H1 (cell line): ENCODE data around the gene MYH10. TPM values are rescaled to one million over a fixed set of nuclear protein-coding genes. Genes with fewer than 3 reads are reported as not detected.

ENCODE experiments used
- CTCF ChIA-PET: fragments of 300-600 bp; sonication (Branson Sonifier 250); formaldehyde crosslinking; loops from one replicate; lab custom pipeline; 2021; ENCODE audit not compliant: partially characterized antibody; lab: Charles Lee
- POLR2A ChIA-PET: fragments of 300-600 bp; sonication (Branson Sonifier 250); formaldehyde crosslinking; loops from one replicate; lab custom pipeline; 2021; ENCODE audit warnings: inconsistent platforms; ENCODE audit not compliant: partially characterized antibody; lab: Charles Lee
- DNase-seq, 2 experiments: peaks; one replicate each; pipeline versions ENCODE4 v3.0.0 to v3.0.0-alpha.2; 2010 to 2022; ENCODE audit warnings: low spot score in 2 of 2, low read depth in 1 of 2, mixed read lengths in 1 of 2
- FAIRE-seq: peaks from 2 replicates; lab custom pipeline; 2011; peaks lifted over from hg19 to GRCh38; lab: Jason Lieb, UNC
- H2AFZ ChIP-seq: 2 replicates; pipeline ENCODE4 v1.8.1; 2012; ENCODE audit warnings: low read length, inconsistent platforms
- H2AK5ac ChIP-seq: 2 replicates; pipeline ENCODE4 v1.6.1; 2013; ENCODE audit warnings: low read depth, low read length
- H2BK120ac ChIP-seq: replicated peaks from 2 replicates; pipeline ENCODE3; 2013; ENCODE audit warnings: low read depth, low read length, inconsistent platforms
- H2BK12ac ChIP-seq: 2 replicates; pipeline ENCODE4 v1.6.1; 2013; ENCODE audit warnings: low read depth, low read length
- H2BK15ac ChIP-seq: 2 replicates; pipeline ENCODE4 v1.6.1; 2013; ENCODE audit warnings: low read length
- H2BK20ac ChIP-seq: 2 replicates; pipeline ENCODE4 v1.6.1; 2013; ENCODE audit warnings: low read length
- H2BK5ac ChIP-seq: 2 replicates; pipeline ENCODE4 v1.6.1; 2013; ENCODE audit warnings: low read depth, low read length
- H3K14ac ChIP-seq: 2 replicates; pipeline ENCODE4 v1.6.1; 2013; ENCODE audit warnings: inconsistent platforms; ENCODE audit not compliant: insufficient read length
- H3K18ac ChIP-seq: 2 replicates; pipeline ENCODE4 v1.6.1; 2013; ENCODE audit warnings: low read length; ENCODE audit errors: extremely low read depth
- H3K23ac ChIP-seq: 2 replicates; pipeline ENCODE4 v1.6.1; 2013; ENCODE audit warnings: inconsistent platforms; ENCODE audit not compliant: insufficient read length
- H3K23me2 ChIP-seq: 2 replicates; pipeline ENCODE4 v1.6.1; 2013; ENCODE audit warnings: low read depth, low read length
- H3K27ac ChIP-seq: 2 replicates; pipeline ENCODE4 v1.6.1; 2011; ENCODE audit warnings: low read depth, low read length, inconsistent platforms
- H3K27me3 ChIP-seq, 4 experiments: replicated peaks in 1 of 4; 1 replicate in 1 of 4; 2 replicates in 3 of 4; pipeline versions ENCODE4 v1.6.1 to v1.8.1; 2011 to 2013; ENCODE audit warnings: low read length in 3 of 4, mild to moderate bottlenecking in 3 of 4, inconsistent platforms in 2 of 4, mixed read lengths in 2 of 4, moderate library complexity in 1 of 4; ENCODE audit not compliant: control insufficient read depth in 3 of 4, insufficient read depth in 3 of 4; ENCODE audit errors: extremely low read depth in 1 of 4
- H3K36me3 ChIP-seq, 4 experiments: 2 replicates each; pipeline versions ENCODE4 v1.6.1 to v1.8.1; 2011 to 2013; ENCODE audit warnings: mild to moderate bottlenecking in 4 of 4, low read length in 3 of 4, moderate library complexity in 2 of 4, control low read depth in 1 of 4, inconsistent platforms in 1 of 4; ENCODE audit not compliant: insufficient read depth in 4 of 4, control insufficient read depth in 2 of 4
- H3K4ac ChIP-seq: replicated peaks from 2 replicates; pipeline ENCODE3; 2013; ENCODE audit warnings: low read length, low read depth, mixed read lengths, inconsistent platforms; ENCODE audit not compliant: insufficient read length
- H3K4me1 ChIP-seq, 4 experiments: replicated peaks in 1 of 4; 1 replicate in 1 of 4; 2 replicates in 3 of 4; pipeline versions ENCODE4 v1.6.1 to v1.8.1; 2011 to 2013; ENCODE audit warnings: low read length in 3 of 4, inconsistent platforms in 2 of 4, mixed read lengths in 1 of 4; ENCODE audit not compliant: insufficient read depth in 4 of 4, control insufficient read depth in 3 of 4
- H3K4me2 ChIP-seq, 2 experiments: 2 replicates each; pipeline versions ENCODE4 v1.6.1 to v1.8.1; 2011 to 2013; ENCODE audit warnings: low read depth in 2 of 2, low read length in 2 of 2, control low read depth in 1 of 2, inconsistent platforms in 1 of 2, mild to moderate bottlenecking in 1 of 2; ENCODE audit not compliant: insufficient read depth in 1 of 2
- H3K4me3 ChIP-seq, 4 experiments: fragments of 200-600, 300-600 bp in 1 of 4; sonication (generic), shearing (Covaris generic), sonication (Bioruptor Twin) in 1 of 4; 2 replicates each; pipeline versions ENCODE4 v1.5.1 to v1.8.1; 2011 to 2016; ENCODE audit warnings: low read length in 4 of 4, low read depth in 3 of 4, control low read depth in 2 of 4, inconsistent platforms in 2 of 4, mild to moderate bottlenecking in 2 of 4, mixed read lengths in 1 of 4, moderate library complexity in 1 of 4; ENCODE audit not compliant: insufficient read depth in 2 of 4; ENCODE audit errors: extremely low read depth in 1 of 4
- H3K56ac ChIP-seq: replicated peaks from 2 replicates; pipeline ENCODE3; 2013; ENCODE audit warnings: low read depth, mild to moderate bottlenecking, mixed read lengths, low read length, inconsistent platforms; ENCODE audit not compliant: insufficient read length
- H3K79me1 ChIP-seq: 2 replicates; pipeline ENCODE4 v1.6.1; 2013; ENCODE audit warnings: low read depth, low read length, control low read depth
- H3K79me2 ChIP-seq, 2 experiments: 2 replicates each; pipeline versions ENCODE4 v1.6.1 to v1.8.1; 2012 to 2013; ENCODE audit warnings: low read length in 2 of 2, mild to moderate bottlenecking in 2 of 2, inconsistent platforms in 1 of 2; ENCODE audit not compliant: insufficient read depth in 2 of 2, control insufficient read depth in 1 of 2
- H3K9ac ChIP-seq, 4 experiments: replicated peaks in 1 of 4; 1 replicate in 1 of 4; 2 replicates in 3 of 4; pipeline versions ENCODE4 v1.6.1 to v1.8.1; 2011 to 2013; ENCODE audit warnings: low read depth in 3 of 4, low read length in 3 of 4, control low read depth in 2 of 4, mild to moderate bottlenecking in 2 of 4, moderate library complexity in 2 of 4, inconsistent platforms in 1 of 4; ENCODE audit errors: extremely low read depth in 1 of 4
- H3K9me3 ChIP-seq, 2 experiments: 2 replicates each; pipeline versions ENCODE4 v1.6.1 to v1.8.1; 2012 to 2013; ENCODE audit warnings: mild to moderate bottlenecking in 2 of 2, moderate library complexity in 2 of 2, control low read depth in 1 of 2, inconsistent platforms in 1 of 2, low read depth in 1 of 2, low read length in 1 of 2, mixed read lengths in 1 of 2; ENCODE audit not compliant: insufficient read depth in 2 of 2
- H4K20me1 ChIP-seq, 2 experiments: replicated peaks in 1 of 2; 2 replicates each; pipeline versions ENCODE3 to v1.8.1; 2011 to 2013; ENCODE audit warnings: inconsistent platforms in 2 of 2, low read length in 2 of 2, mild to moderate bottlenecking in 1 of 2; ENCODE audit not compliant: insufficient read depth in 2 of 2, control insufficient read depth in 1 of 2
- H4K5ac ChIP-seq: 2 replicates; pipeline ENCODE4 v1.6.1; 2013; ENCODE audit warnings: low read length, low read depth, mixed read lengths, inconsistent platforms; ENCODE audit not compliant: insufficient read length
- H4K8ac ChIP-seq: 2 replicates; pipeline ENCODE4 v1.8.0; 2013; ENCODE audit warnings: mild to moderate bottlenecking, moderate library complexity, low read length, inconsistent platforms; ENCODE audit not compliant: insufficient read depth; ENCODE audit errors: extremely low read depth
- H4K91ac ChIP-seq: replicated peaks from 2 replicates; pipeline ENCODE3; 2013; ENCODE audit warnings: low read length, mixed read lengths, inconsistent platforms; ENCODE audit not compliant: insufficient read length
- BACH1 ChIP-seq: IDR thresholded peaks from 2 replicates; pipeline ENCODE4 v1.6.1; 2012; ENCODE audit warnings: low read length, improper control_type of control experiment
- BRCA1 ChIP-seq: IDR thresholded peaks from 2 replicates; pipeline ENCODE4 v1.6.1; 2012; ENCODE audit warnings: low read depth, low read length, improper control_type of control experiment
- CHD1 ChIP-seq: IDR thresholded peaks from 2 replicates; pipeline ENCODE4 v1.6.1; 2012; ENCODE audit warnings: low read depth, low read length, improper control_type of control experiment
- EGR1 ChIP-seq: IDR thresholded peaks from 2 replicates; pipeline ENCODE4 v1.6.1; 2011; ENCODE audit warnings: low read depth, low read length, borderline replicate concordance
- HDAC2 ChIP-seq, 2 experiments: fragments of 300-600 bp in 1 of 2; sonication (generic) in 1 of 2; IDR thresholded peaks; 2 replicates each; pipeline ENCODE4 v1.6.1; 2011 to 2012; ENCODE audit warnings: low read depth in 2 of 2, low read length in 2 of 2, mild to moderate bottlenecking in 2 of 2, moderate library complexity in 2 of 2, borderline replicate concordance in 1 of 2, inconsistent platforms in 1 of 2
- KDM4A ChIP-seq: IDR thresholded peaks from one replicate; pipeline ENCODE4 v1.7.1; 2012; ENCODE audit warnings: low read depth, mild to moderate bottlenecking, moderate library complexity, low read length, inconsistent platforms; ENCODE audit not compliant: severe bottlenecking
- NANOG ChIP-seq: IDR thresholded peaks from 2 replicates; pipeline ENCODE4 v1.6.1; 2011; ENCODE audit warnings: low read length, low read depth, mild to moderate bottlenecking, inconsistent platforms; ENCODE audit not compliant: insufficient read depth, poor library complexity, severe bottlenecking
- PHF8 ChIP-seq: fragments of 200-600 bp; sonication (generic); conservative IDR thresholded peaks from 2 replicates; pipeline ENCODE4 v1.7.1; 2012; ENCODE audit warnings: low read depth, mild to moderate bottlenecking, inconsistent platforms, low read length, moderate library complexity
- RBBP5 ChIP-seq: IDR thresholded peaks from 2 replicates; pipeline ENCODE4 v1.7.1; 2012; ENCODE audit warnings: low read depth, mild to moderate bottlenecking, inconsistent platforms, low read length, moderate library complexity, borderline replicate concordance
- SIN3A ChIP-seq, 2 experiments: IDR thresholded peaks in 1 of 2; conservative IDR thresholded peaks in 1 of 2; 2 replicates each; pipeline ENCODE4 v1.6.1; 2011 to 2012; ENCODE audit warnings: low read length in 2 of 2, improper control_type of control experiment in 1 of 2, low read depth in 1 of 2, mild to moderate bottlenecking in 1 of 2
- SIX5 ChIP-seq: IDR thresholded peaks from 2 replicates; pipeline ENCODE4 v1.6.1; 2011; ENCODE audit warnings: mild to moderate bottlenecking, low read depth, low read length
- SP4 ChIP-seq: IDR thresholded peaks from 2 replicates; pipeline ENCODE4 v1.6.1; 2012; ENCODE audit warnings: low read length, inconsistent platforms
- WGBS, 2 experiments: shearing (Covaris generic) in 1 of 2; methylation state at CpG; one replicate each; pipeline versions ENCODE4 v1.1.6 to v1.1.7; 2013 to 2015; ENCODE audit warnings: low lambda C conversion rate in 2 of 2, mixed read lengths in 2 of 2, inconsistent platforms in 1 of 2, low coverage in 1 of 2, missing lambda C conversion rate in 1 of 2; ENCODE audit not compliant: insufficient replicate concordance in 2 of 2, insufficient coverage in 1 of 2, insufficient read length in 1 of 2; ENCODE audit errors: extremely low coverage in 1 of 2, missing lambda C conversion rate in 1 of 2; 5-methylcytosine and 5-hydroxymethylcytosine counted together
- polyA plus RNA-seq, 7 experiments: library from polyadenylated mRNA; depleted of rRNA in 3 of 7; stranded (reverse) in 5 of 7; unstranded in 2 of 7; fragments of >200 nt in 5 of 7; fragments of 200-250 nt in 2 of 7; gene quantifications; 1 replicate in 5 of 7; 2 replicates in 1 of 7; 4 replicates in 1 of 7; pipeline versions ENCODE4 v1.2.1 to v1.2.3, GENCODE V29; 2011 to 2013; ENCODE audit warnings: missing spikeins in 2 of 7, mixed read lengths in 2 of 7
- total RNA-seq: library from RNA; stranded (reverse); fragmentation: NEBNext Ultra II Directional; extraction: Animal tissue kit (Norgen Biotek cat#: 25700); gene quantifications from 2 replicates; pipeline ENCODE4 v1.2.1, GENCODE V29; 2021
- TF ChIP-seq, protein P1 (sequence below): IDR thresholded peaks from 2 replicates; pipeline ENCODE4 v1.6.1; 2011; ENCODE audit warnings: low read depth, mild to moderate bottlenecking, low read length; ENCODE audit not compliant: insufficient read depth

The MYH10 gene
- total and polyA plus RNA-seq, 2 of the 8 experiments (the other 6 are each of a cell fraction or from before 2014, with no cell fraction given), result 64.1 to 289 TPM

DNA sequence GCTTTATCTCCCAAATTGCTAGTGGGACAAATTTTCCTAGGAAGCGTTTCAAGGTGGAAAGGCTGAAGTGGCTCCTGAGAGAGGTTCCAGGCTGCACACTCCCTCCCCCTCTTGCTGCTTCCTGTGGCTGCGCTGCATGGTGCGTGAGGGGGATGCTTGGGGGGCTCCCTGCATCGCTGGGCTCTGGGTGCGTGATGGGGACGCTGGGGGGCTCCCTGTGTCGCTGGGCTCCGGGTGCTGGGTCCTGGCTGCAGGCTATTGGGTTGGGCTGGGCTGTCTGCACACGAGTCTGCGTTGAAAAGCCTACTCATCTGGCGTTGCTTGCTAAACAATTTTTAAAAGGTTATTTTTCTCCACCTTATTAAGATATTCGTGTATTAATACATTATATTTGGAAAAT, 164.8 kb downstream of the MYH10 start:
- Histone ChIP-seq H3K23ac (no peak overlapping the region), H3K27ac (no peak overlapping the region), H3K23me2 (no peaks in the 10 kb centered on the region), H3K79me1 (peaks cover 12% of the 10 kb centered on the region), H3K4ac (no peak overlapping the region), H4K20me1 (peaks cover 0 to 3% of the 10 kb centered on the region in 2 experiments), H2BK15ac (no peak overlapping the region), H3K18ac (no peak overlapping the region), H2AK5ac (no peak overlapping the region), H3K9me3 (no peaks in the 10 kb centered on the region), H2BK20ac (no peak overlapping the region), H3K4me2 (no peak overlapping the region), H4K8ac (no peak overlapping the region), H3K27me3 (no peaks in the 10 kb centered on the region), H3K36me3 (peaks cover 2 to 20% (median 12%) of the 10 kb centered on the region in 4 experiments; a peak in 7 of 8 replicates), H2BK5ac (no peak overlapping the region), H3K4me3 (no peak overlapping the region), H2AFZ (no peak overlapping the region), H3K56ac (no peak overlapping the region), H4K5ac (no peak overlapping the region), H2BK120ac (no peak overlapping the region), H3K79me2 (no peaks in the 10 kb centered on the region; a peak in 1 of 4 replicates), H3K9ac (no peak overlapping the region), H3K4me1 (peaks cover 0 to 6% (median 0%) of the 10 kb centered on the region in 4 experiments; a peak in 1 of 7 replicates), H3K14ac (no peak overlapping the region), H2BK12ac (no peak overlapping the region), H4K91ac (no peak overlapping the region)
- POLR2A ChIA-PET, result no interaction called here
- CTCF ChIA-PET, result no interaction called here
- WGBS, 2 experiments, result 88% methylated on average over 12 of the region's 12 CpGs; no CpG with 5 or more reads in 1 of the 2 experiments
- no peak for TF ChIP-seq SIX5
- TF ChIP-seq KDM4A, result no peak
- no peak for TF ChIP-seq RBBP5
- no peak for TF ChIP-seq SP4
- TF ChIP-seq, protein P1, sequence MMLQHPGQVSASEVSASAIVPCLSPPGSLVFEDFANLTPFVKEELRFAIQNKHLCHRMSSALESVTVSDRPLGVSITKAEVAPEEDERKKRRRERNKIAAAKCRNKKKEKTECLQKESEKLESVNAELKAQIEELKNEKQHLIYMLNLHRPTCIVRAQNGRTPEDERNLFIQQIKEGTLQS, result no peak
- no peak for TF ChIP-seq BRCA1
- no peak for TF ChIP-seq NANOG
- no peak for TF ChIP-seq HDAC2 (IDR thresholded peaks at IDR 0.05; ENCODE audit: borderline replicate concordance in 1 of 2, low read depth in 2 of 2, low read length in 2 of 2)
- TF ChIP-seq SIN3A (conservative IDR thresholded peaks at IDR 0.05 in 1 of 2, IDR thresholded peaks at IDR 0.05 in 1 of 2; ENCODE audit: low read depth in 1 of 2, low read length in 2 of 2), result no peak
- TF ChIP-seq PHF8, result no peak
- TF ChIP-seq EGR1, result no peak
- TF ChIP-seq CHD1, result no peak
- TF ChIP-seq BACH1, result no peak
- FAIRE-seq (no peak), DNase-seq (no peak)
